GM12873 (cell line): Measurements from ENCODE around the gene SDC4.
A peak's percentile ranks its signal among the peaks of the same experiment; 100 is the strongest.

Experiments
- TF ChIP-seq, protein P1 (sequence below): IDR thresholded peaks from 2 replicates; pipeline ENCODE4 v1.5.1; 2012; ENCODE audit warnings: low read depth, mild to moderate bottlenecking, moderate library complexity, low read length, control low read depth; ENCODE audit not compliant: insufficient read depth; ENCODE audit errors: missing control alignments

The SDC4 gene

DNA sequence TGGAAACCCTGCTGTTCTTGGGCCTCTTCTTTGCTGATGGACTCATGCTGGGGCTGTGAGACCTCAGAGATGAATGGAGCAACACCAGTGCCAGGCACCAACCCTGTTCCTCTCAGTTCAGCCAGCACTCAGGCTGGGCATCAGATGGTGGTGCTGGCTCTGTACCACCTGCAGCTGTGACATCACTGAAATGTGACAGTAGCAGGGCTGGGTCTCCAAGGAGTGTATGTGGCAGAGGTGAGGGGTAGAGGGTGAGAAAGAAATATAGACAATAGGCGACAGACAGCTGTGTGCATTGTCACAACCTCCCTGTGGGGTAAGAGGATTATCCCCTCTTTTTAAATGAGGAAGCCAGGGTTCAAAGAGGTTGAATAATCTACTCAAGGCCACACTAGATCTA is 30.0 kb upstream of the SDC4 start, which contains the start of gene TP53TG5:
Gene TP53TG5 (minus strand): TSS at position 135 of the 400 bp plus-strand sequence. CDS start 89 bp downstream, at position 46.
- TF ChIP-seq, protein P1, sequence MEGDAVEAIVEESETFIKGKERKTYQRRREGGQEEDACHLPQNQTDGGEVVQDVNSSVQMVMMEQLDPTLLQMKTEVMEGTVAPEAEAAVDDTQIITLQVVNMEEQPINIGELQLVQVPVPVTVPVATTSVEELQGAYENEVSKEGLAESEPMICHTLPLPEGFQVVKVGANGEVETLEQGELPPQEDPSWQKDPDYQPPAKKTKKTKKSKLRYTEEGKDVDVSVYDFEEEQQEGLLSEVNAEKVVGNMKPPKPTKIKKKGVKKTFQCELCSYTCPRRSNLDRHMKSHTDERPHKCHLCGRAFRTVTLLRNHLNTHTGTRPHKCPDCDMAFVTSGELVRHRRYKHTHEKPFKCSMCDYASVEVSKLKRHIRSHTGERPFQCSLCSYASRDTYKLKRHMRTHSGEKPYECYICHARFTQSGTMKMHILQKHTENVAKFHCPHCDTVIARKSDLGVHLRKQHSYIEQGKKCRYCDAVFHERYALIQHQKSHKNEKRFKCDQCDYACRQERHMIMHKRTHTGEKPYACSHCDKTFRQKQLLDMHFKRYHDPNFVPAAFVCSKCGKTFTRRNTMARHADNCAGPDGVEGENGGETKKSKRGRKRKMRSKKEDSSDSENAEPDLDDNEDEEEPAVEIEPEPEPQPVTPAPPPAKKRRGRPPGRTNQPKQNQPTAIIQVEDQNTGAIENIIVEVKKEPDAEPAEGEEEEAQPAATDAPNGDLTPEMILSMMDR = no peak

DNA sequence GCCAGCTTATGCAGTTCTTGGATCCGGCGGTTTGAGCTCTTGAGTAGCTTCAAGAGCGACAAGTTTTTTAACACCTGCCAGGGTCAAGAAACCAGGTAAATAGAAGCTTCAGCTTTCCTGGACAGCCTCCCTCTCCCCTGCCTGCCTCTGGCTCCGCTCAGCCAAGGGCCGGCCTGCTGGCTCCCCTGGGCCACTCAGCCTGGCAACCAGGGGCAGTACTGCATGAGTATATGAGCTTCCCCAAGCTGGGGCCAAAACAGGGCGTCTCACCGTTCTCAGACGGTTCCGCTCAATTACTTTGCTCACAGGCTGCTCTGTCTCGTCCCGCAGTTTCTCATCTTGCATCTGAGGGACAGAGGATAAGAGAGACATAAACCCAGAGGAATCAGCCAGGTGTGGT is 29.0 kb upstream of the SDC4 start:
- TF ChIP-seq, protein P1 = no peak

DNA sequence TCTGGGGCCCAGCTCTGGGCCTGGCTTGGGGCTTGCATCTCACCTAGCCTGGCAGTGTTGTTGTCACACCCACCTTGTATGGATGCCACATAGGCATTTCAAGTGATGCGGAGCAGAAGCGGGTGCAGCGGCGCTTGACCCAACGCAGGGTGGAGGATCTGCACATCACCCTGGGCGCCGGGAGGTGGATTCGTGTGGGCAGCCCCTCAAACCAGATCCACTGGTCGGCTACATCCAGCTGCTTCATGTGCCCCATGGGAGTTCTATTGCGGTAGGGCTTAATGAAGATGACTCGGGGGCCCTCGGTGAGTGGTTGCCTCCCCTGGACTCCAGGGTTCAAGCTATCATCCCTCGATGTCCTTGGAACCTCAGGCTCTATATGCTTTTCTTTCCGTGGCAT is 26.7 kb upstream of the SDC4 start:
- TF ChIP-seq, protein P1 = no peak

DNA sequence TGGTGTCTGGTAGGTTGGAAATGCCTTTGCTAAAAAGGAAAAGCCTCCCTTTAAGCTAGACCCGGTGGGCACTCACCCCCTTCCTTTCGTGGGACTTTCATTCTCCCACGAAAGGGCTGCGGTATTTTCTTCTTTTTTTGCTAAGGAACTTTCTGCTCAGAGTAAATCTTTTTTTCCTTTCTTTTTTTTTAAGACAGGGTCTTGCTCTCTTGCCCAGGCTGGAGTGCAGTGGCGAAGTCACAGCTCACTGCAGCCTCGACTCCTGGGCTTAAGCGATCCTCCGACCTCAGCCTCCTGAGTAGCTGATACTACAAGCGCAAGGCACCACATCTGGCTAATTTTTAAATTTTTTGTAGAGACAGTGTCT is 25.9 kb upstream of the SDC4 start:
- TF ChIP-seq, protein P1 = no peak

DNA sequence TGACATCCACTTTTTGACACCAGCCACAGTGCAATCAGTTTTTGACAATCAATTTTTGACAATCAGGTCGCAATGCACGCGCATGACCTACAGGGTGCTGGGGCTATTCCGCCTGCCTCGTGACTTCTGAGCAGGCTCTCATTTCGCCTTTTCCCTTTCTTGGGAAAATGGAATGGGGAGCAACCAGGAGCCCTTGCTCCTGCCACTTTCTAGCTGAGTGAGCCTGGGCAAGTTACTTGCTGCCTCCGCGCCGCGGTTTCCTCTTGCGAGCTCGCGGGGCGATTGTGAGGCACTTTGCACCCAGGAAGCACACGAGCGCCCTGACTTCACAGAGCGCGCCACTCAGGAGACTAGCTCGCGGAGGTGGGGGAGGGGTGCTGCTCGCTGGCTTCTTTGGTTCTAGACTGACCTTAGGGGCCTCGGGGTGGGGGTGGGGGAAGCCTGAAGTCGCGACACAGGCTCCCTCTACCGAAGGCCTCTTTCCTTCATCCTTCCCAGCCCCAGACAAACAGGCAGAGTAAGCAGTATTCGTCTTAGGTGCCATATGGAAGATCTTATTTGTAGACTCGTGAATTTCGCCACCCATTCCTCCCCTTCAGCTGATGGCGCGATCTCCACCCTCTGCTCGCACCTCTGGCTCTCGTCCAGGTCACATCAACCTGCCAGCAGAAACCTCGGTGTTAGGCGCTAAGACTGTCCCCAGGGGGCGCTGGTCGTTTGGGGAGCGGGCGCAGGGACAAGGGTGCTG is 25.3 kb upstream of the SDC4 start:
- TF ChIP-seq, protein P1 = peak; percentile 93

DNA sequence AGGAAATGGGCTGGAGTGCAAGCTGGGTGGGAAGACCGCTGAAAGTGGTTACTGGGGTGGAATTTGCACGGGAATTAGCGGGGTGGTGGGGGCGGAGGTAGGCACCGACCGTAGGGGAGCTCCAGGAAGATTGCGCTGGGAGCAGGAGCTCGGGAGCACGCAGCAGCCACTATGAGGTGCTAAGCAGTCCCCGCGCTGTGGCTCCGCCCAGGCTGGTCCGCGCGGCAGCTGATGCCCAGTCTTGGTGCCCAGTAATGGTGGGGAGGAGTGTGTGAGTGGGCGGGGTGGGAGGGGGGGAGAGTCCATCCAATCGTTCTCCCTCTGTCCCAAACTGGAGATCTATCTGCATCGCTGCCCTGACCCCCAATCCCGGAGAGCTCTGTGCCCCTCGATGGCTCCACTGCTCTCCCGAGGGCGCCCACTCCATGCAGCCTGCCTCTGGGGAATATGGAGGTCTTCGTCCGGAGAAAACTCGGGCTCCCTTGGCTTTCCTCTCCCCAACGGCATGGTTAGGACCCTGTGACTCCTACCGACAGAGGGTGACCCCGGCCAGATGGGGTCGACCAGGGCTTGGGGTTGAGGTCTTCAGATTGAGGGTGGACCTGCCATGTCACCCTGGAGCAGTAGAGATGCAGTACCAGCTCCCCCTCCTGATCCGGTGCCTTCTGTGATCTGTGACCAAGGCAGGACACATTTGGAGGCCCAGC is 24.6 kb upstream of the SDC4 start:
- TF ChIP-seq, protein P1 = no peak

DNA sequence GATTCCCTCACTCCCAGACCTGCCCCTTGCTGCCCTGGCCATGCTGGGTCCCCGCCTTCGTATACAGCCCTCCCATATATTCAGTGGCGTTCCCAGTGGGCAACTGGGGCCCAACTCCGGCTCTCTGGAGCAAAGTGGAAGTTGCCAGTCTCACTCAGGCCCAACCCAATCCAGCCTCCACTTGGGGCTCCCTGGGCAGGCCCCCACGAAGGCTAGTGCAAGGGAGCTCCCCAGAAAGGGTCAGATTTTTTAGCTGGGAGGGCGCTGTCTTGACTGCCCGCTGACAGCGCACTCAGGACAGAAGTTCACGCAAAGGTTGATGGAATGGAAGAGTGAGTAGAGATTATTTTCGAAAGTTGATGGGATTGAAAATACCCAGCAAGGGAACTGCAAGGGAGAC is 24.0 kb upstream of the SDC4 start:
- TF ChIP-seq, protein P1 = no peak
